OCI-LY3 (cell line): ENCODE results near the gene DDA1.
"Not testable (repeated sequence)": the region's sequence is repeated elsewhere in the genome, so short reads cannot be mapped to it uniquely, and the experiment has no call there.

Source experiments
- H2AFZ ChIP-seq: fragments of 200-600, 300-600 bp; shearing (Covaris generic); 2 replicates; pipeline ENCODE4 v1.6.0; 2014; ENCODE audit warnings: antibody characterized with exemption, low read depth, low read length
- H3K27ac ChIP-seq: fragments of 200-600, 300-600 bp; sonication (generic); 2 replicates; pipeline ENCODE4 v1.5.1; 2014; ENCODE audit warnings: mild to moderate bottlenecking, low read length, moderate library complexity, mixed read lengths
- H3K27me3 ChIP-seq: fragments of 200-600, 300-600 bp; sonication (generic); 2 replicates; pipeline ENCODE4 v1.6.1; 2014; ENCODE audit warnings: low read depth, low read length, mixed read lengths
- H3K36me3 ChIP-seq: fragments of 200-600, 300-600 bp; sonication (generic); replicated peaks from 2 replicates; pipeline ENCODE3; 2014; ENCODE audit warnings: low read depth, low read length, mixed read lengths
- H3K4me1 ChIP-seq: fragments of 300-600, 200-600 bp; sonication (generic); 2 replicates; pipeline ENCODE4 v1.6.1; 2014; ENCODE audit warnings: low read length, mixed read lengths
- H3K4me2 ChIP-seq: fragments of 200-600, 300-600 bp; sonication (generic); 2 replicates; pipeline ENCODE4 v1.6.1; 2014; ENCODE audit warnings: low read length, mixed read lengths
- H3K4me3 ChIP-seq: fragments of 300-600, 200-600 bp; sonication (generic); 2 replicates; pipeline ENCODE4 v1.5.1; 2014; ENCODE audit warnings: antibody characterized with exemption, mild to moderate bottlenecking, low read length, moderate library complexity
- H3K79me2 ChIP-seq: fragments of 300-600, 200-600 bp; shearing (Covaris generic); 2 replicates; pipeline ENCODE4 v1.6.1; 2014; ENCODE audit warnings: mild to moderate bottlenecking, low read length, mixed read lengths
- H3K9ac ChIP-seq: fragments of 300-600, 200-600 bp; shearing (Covaris generic); 2 replicates; pipeline ENCODE4 v1.6.0; 2014; ENCODE audit warnings: mild to moderate bottlenecking, low read length, moderate library complexity
- H3K9me3 ChIP-seq: fragments of 200-600, 300-600 bp; shearing (Covaris generic); 2 replicates; pipeline ENCODE4 v1.6.1; 2014; ENCODE audit warnings: low read length, mixed read lengths; ENCODE audit not compliant: insufficient read depth
- H4K20me1 ChIP-seq: fragments of 200-600, 300-600 bp; sonication (generic); 2 replicates; pipeline ENCODE4 v1.6.1; 2016; ENCODE audit warnings: low read length, mixed read lengths; ENCODE audit not compliant: insufficient read depth
- CTCF ChIP-seq: fragments of 200-600, 300-600 bp; sonication (generic); IDR thresholded peaks from 2 replicates; pipeline ENCODE4 v1.5.1; 2014; ENCODE audit warnings: antibody characterized with exemption, low read length, low read depth
- EZH2phosphoT487 ChIP-seq: fragments of 200-600 bp; shearing (Covaris generic); IDR thresholded peaks from 2 replicates; pipeline ENCODE4 v1.6.1; 2018; ENCODE audit warnings: antibody characterized with exemption, mixed run types, low read depth

DDA1 gene

GRCh38 chr19:17266975-17267788 lies 42.2 kb upstream of the DDA1 start, which contains the start of gene BABAM1:
Gene BABAM1 (plus strand): TSS chr19:17267443. CDS start chr19:17268807, 1,364 bp downstream.
- Histone ChIP-seq H3K4me3 (peak within 1 kb of the TSS; percentile 89), H3K79me2 (peaks cover 17% of the 10 kb centered on the region), H3K27me3 (no peaks in the 10 kb centered on the region), H3K27ac (peak within 1 kb of the TSS; percentile 43), H3K36me3 (peaks cover 14% of the 10 kb centered on the region), H4K20me1 (no peaks in the 10 kb centered on the region), H3K4me1 (peaks cover 11% of the 10 kb centered on the region; the same call in 1 of the 2 replicates), H3K9ac (peak within 1 kb of the TSS; percentile 82), H3K9me3 (no peaks in the 10 kb centered on the region), H2AFZ (peak within 1 kb of the TSS; percentile 70), H3K4me2 (peak within 1 kb of the TSS; percentile 99)
- TF ChIP-seq EZH2phosphoT487: no peak
- no peak for TF ChIP-seq CTCF

- Histone ChIP-seq H3K36me3 (peaks cover 17% of the 10 kb centered on the region), H3K9me3 (no peaks in the 10 kb centered on the region), H3K4me3 (no peak overlapping the region), H3K79me2 (peaks cover 17% of the 10 kb centered on the region), H3K27me3 (no peaks in the 10 kb centered on the region), H3K9ac (no peak overlapping the region), H3K4me2 (0 out of 2 replicates have a peak overlapping the region, but pooled peaks have one; percentile 99), H3K27ac (no peak overlapping the region), H3K4me1 (peaks cover 11% of the 10 kb centered on the region; the same call in 1 of the 2 replicates), H2AFZ (no peak overlapping the region), H4K20me1 (no peaks in the 10 kb centered on the region)
- TF ChIP-seq CTCF: no peak
- TF ChIP-seq EZH2phosphoT487: no peak
These were observed 40.6 kb upstream of the DDA1 start for GRCh38 chr19:17268754-17269153.

- peaks cover 42% of the 10 kb centered on the region for H3K36me3 ChIP-seq
- H3K27ac ChIP-seq, H3K27me3 ChIP-seq, H3K4me2 ChIP-seq, H3K4me3 ChIP-seq, H3K9me3 ChIP-seq, H2AFZ ChIP-seq, H3K4me1 ChIP-seq, H4K20me1 ChIP-seq, H3K9ac ChIP-seq, H3K79me2 ChIP-seq: not testable (repeated sequence)
These were observed 34.5 kb upstream of the DDA1 start for GRCh38 chr19:17274892-17275291.

GRCh38 chr19:17275441-17276175 lies 33.8 kb upstream of the DDA1 start:
- no peak for TF ChIP-seq EZH2phosphoT487
- no peak for TF ChIP-seq CTCF
- Histone ChIP-seq H3K79me2 (no peaks in the 10 kb centered on the region), H3K36me3 (peaks cover 38% of the 10 kb centered on the region)

More at GRCh38 chr19:17275441-17276175, 33.8 kb upstream of the DDA1 start:
- H3K9me3 ChIP-seq: no peaks in the 10 kb centered on the region
- H2AFZ ChIP-seq: no peak overlapping the region
- H3K4me2 ChIP-seq: no peak overlapping the region
- H3K27me3 ChIP-seq: no peaks in the 10 kb centered on the region
- H3K4me1 ChIP-seq: no peaks in the 10 kb centered on the region
- no peak overlapping the region for H3K9ac ChIP-seq
- no peak overlapping the region for H3K4me3 ChIP-seq
- H3K27ac ChIP-seq: no peak overlapping the region
- no peaks in the 10 kb centered on the region for H4K20me1 ChIP-seq
